Activated CD8-positive, alpha-beta memory T cell treated with anti-CD3 and anti-CD28 coated beads for 1 hour (primary cell): ENCODE measurements around the gene LPCAT1.

Source experiments
- DNase-seq, 2 donors: peaks; one replicate each; pipeline ENCODE4 v3.0.0-alpha.2; 2020; ENCODE audit warnings: low read depth in 1 of 2; ENCODE audit errors: extremely low read depth in 1 of 2

The LPCAT1 gene

DNA sequence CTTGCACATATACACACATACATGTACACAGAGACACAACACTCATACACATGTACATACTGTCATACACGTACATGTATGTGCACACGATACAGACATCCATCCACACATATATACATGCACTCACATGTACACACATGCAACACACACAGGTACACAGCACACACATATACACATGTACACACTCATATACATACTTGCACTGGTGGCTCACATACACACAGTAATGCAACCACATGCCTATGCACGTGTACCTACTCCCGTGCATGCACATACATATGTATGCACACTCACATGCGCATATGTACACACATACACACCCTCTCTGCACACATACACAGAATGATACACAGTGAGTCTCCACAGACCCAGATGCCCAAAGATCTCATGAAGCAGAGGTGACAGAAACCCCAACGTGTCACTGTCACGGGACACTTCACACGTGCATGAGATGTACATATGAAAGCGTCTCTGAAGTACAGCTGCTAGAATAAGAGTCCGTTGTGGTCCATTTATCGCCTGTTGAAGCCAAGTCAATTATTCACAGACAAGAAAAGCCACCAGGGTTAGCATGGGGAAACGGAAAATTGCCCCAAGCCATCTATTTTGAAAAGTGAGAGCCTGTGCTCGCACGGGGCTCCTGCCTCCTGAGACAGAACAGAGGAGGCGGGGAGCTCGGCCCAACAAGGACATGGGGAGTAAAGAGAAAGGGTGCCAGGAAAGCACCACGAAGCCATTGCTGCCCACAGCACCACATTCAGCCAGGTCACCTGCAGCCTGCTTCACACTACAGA, 24.9 kb downstream of the LPCAT1 start:
- DNase-seq, result no peak

DNA sequence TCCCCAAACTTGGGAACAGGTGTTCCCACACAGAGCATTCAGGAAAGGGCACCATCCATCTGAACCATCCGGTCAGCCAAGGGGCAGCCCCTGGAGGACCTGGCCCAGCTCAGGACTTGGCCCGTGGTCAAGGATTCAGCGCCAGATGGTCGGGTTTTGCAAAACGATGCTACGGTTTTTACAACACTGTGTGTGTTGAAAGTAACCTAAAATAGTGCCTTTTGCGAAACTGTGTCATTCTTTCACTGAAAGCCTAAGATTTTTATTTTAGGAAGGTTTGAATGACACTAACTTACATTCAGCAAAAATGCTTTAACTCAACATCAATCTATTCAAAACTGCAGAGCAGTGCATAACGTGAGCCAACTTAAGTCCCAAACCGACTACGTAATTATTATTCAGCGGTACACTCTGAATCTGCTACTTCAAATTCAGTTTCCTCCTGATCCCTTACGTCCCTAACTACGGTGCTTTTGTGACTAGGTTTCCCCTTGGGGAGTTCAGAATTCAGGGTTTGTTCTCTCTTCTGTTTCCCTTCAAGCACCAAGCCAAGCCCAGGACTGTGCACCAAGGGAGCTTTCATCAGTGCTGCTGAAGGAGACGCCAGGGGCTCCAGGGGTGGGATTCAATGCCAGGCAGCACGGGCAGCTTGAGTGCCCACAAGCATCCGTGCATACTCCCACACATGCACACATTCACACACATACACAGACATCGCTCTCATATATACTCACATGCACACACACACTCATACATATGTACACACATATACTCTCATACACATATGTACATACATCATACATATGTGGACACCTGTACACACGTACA, 25.8 kb downstream of the LPCAT1 start:
- no peak for DNase-seq

DNA sequence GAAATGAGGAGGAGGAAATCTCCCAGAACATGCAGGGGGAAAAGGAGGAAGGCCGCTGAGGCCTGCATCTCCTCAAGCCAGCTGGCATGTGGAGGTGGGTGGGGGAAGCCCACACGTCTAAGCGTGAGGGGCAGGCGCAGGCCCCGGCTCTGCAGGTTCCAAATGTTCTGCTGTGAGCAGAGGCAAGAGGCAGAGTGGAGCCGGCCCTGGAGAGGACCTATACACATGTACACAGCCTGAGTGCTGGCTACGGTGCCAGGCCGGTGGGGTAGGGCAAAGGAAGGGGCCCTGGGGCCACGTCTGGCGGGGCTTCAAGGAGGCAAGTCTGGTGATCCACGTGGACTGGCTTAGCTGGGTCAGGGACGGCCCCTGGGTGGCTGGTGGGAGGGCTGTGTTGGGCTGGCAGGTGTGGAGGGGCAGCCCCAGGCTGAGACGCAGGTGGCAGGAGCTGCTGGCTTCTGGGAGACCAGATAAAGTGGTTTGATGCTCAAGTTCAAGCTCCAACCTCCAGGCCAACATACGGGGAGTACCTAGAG, 26.4 kb downstream of the LPCAT1 start:
- no peak for DNase-seq

DNA sequence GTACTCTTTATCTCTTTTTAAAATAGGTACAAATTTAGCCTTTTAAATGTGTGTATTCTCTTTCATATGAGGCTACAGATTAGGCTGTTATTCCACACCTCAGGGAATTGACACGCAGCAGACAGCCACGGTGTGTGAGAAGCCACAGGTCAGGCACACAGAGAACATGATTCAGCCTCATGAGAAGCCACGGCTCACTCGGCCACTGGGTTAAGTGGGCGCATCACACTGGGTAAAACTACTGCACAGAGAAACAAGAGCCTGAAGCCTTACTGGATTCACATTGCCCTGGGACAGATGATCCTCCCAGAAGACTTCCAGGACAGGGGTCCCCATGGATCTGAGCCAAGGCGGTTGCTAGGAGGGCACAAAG, 28.2 kb downstream of the LPCAT1 start:
- no peak for DNase-seq

DNA sequence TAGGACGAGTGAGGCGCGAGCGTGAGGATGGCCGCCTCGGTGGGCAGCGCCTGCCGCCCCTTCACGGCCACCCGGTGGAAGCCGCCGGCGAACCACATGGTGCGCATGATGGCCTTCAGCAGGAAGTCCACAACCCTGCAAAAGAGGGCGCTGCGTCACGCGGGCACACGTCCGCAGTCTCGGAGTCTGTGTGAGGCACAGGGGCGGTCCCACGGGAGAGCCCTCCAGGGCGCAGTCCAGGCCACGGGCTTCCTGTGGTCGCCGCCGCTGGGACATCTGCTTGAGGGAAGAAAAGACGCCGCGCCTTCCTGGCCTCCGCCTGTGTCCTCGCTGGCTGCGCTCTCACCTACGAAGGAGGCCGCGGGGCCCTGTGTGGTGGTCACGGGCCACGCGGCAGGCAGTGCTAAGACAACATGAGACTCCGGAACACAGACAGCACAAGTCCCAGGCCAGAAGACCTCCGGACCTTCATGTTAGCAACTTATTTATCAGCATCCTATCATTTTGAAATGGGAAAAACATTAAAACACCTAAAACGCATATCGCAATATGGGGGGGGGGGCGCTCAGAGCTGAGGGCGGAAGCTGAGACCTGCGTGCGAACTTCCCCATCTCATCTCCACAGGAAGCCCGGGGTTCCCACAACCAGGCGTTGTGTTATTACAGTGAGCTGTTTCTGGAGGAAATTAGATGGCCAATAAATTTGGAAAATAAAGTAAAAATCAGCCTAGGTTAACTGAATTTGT, 28.8 kb downstream of the LPCAT1 start:
- DNase-seq, result no peak

DNA sequence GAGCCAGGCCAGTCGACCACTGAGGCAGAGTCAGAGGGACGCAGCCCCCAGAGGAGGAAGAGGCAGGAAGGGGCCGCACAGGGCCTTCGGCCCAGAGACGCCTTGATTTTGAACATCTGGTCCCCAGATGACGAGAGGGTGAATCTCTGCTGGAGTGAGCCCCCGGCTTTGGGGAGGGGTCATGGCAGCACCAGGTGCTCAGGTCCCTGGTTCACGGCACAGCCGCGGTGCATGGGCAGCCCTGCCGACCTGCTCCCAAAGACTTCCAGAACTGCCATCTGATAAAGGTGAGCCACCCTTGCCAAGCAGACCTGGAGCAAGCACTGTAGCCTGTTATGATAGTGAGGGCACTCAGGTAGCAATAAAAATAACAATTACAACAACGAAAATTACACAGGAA, 29.8 kb downstream of the LPCAT1 start:
- DNase-seq, result no peak

DNA sequence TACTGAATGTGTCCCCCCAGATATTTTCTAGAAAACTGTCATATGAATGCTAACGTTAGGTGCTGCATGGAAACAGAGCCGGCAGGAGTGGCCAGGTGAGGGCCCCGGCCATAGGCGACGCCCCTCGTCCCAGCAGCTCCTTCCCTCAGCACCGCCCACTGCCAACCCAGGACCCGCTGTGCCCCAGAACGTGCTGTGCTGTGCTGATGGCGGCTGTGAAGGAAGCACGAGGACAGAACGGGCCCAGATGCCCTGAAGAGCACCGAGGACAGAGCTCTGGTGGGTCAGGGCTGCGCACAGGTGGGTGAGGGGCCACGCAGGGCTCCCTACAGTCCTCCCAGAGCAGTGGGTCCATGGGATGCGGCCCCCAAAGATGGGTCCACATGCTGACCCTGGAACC, 30.3 kb downstream of the LPCAT1 start:
- DNase-seq, result no peak

DNA sequence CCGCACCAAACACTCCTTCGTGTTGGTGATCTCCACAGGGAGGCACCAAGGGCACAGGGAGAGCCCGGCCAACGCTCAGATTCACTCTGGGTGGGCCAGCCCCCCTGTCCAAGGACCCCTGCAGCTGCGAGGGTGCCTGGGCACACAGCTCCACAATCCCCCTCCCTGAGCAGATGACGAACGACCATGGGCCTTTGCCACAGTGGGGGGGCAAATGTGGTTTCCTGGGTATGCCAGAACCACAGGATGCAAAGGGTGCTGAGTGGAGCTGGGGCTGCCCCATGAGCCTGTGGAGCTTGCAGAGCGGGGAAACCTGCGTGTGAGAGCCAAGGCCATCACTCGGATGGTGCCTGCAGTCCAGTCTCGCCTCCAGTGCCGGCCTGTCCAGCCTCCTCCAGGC, 31.0 kb downstream of the LPCAT1 start:
- no peak for DNase-seq

DNA sequence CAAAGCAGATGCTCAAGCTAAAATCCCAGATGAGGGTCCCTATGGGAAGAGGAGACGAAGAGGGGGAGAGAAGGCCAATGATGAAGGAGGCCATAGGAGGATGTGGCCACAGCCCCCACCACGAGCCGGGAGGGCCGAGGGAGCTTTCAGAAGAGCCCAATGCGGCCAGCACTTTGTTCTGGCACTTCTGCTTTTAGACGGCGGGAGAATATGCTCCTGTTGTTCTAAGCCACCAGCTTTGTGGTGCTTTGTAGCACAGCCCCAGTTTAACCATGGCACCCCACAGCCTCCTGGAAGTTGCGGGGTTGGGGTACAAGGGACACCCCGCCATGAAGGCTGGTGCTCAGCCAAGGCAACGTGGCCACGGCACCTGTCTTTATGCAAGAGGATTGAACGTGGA, 33.4 kb downstream of the LPCAT1 start:
- DNase-seq, result no peak

DNA sequence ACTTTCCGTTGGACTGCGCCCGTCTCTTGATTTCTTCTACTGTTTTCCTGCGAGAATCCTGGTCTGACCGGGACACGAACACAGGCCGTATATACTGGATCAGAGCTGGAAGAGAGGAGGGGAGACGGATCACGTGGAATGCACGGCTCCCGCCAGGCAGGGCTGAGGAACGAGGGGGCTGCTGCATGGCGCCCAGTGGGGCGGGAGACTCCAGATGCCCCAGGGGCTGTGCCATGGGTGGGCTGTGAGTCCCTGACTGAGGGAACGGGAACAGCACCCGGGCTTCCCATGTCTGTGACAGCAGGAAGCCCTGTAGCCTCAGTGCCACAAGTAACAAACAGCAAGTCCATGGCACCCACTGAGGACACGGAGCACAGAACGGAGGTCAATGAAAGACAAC, 34.0 kb downstream of the LPCAT1 start:
- no peak for DNase-seq

DNA sequence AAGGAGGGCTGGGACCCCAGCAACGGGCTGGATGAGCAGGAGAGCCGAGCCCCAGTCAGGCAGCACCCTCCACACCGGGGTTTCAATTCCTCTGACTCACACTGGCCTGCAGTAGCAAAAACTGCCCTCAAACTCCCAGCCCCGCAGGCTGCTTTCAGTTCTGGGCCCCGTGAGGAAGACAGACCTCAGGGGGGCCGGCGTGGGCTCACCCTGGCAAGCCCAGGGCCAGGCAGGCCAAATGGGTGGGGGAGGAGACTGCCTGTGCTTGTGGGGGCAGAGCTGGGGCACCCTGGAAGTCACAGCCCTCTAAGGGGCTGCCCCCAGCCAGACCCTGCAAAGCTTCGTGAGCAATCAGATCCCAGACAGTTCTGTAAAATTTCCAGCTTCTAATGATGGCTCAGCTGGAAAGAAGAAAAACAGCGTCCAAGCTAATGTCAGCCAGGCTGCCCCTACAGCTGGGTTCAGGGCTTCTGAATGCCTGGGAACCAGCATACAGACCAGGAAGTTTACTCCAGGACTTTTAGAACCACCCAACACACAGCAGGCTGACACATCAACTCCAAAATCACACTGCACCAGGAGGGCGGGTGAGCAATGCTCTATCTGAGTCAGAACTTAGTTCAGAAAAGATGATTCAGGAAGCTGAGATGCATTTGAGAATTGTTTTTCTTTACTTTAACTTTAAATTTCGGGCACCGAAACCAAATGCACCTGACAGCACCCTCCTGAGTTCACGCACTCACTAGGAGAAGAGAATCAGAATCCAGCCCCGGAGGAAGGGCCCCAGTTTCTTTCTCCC, 34.7 kb downstream of the LPCAT1 start:
- DNase-seq, result no peak

DNA sequence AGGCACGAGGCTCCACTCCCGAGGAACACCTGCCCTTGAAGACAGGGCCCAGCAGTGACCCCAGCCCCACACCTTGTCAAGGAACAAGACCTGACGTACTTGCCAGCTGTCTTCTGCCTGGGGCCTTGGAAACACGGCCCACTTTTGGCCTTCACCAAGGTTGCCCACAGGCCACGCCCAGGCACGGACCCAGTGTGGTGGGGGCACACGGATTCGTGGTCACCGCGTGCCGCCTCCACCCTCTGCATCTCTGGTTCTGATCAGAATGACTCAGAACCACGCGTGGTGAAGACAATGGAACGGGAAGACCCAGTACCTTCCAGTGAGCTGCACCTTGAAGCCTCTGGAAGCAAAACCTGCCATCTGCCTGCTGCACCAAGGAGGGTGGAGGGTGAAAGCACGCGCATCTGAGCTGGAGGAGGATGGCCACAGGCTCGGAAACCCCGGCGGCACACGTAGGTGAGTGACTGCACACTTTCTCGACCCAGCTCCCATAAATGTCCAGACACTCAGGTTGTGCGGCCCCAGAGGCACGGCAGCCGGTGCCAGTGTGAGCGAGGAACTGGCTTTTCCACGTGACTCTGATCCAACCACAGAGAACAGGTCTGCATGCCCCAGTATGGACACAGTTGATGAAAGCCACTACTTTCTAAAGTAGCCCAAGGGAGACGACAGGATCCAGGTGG, 36.5 kb downstream of the LPCAT1 start:
- DNase-seq, result no peak

DNA sequence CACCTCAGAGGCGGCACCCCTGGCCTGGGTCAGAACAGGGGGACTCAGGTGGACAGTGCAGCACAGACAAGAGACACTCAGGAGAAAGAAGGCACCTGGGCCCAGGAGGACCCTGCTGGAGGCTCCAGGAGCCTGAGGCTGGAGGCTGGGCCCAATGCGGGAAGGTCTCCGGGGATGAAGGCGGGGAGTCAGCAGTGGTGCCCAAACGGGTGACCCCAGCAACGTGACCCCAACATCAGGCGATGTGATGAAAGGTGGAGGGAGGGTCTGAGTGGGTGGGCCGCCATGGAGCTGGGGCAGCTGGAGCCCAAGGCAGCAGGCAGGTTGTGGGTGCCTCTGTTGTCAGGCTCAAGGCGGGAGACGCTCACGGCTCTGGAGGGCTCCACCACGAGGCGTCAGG, 37.5 kb downstream of the LPCAT1 start:
- DNase-seq, result no peak

DNA sequence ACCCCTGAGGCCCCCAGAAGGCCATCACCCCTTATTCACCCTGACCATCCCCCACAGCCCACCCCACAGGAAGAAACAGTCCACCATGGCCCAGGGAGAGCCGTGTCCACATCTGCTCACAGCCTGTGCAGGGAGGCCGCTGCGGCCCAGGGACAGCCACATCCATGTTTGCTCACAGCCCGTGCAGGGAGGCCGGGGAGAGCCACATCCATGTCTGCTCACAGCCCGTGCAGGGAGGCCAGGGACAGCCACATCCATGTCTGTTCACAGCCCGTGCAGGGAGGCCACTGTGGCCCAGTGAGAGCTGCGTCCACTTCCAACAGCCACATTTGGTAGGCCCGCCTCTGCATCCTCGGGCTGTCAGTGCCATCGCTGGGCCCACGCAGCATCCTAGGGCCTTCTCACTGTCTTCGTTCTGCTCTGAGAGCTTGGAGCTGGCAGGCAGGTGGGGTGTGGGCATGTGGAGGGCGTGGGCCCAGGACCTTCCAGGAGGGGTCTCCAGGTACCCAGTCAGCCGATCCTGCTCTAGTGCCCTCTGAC, 38.1 kb downstream of the LPCAT1 start:
- DNase-seq, result no peak

DNA sequence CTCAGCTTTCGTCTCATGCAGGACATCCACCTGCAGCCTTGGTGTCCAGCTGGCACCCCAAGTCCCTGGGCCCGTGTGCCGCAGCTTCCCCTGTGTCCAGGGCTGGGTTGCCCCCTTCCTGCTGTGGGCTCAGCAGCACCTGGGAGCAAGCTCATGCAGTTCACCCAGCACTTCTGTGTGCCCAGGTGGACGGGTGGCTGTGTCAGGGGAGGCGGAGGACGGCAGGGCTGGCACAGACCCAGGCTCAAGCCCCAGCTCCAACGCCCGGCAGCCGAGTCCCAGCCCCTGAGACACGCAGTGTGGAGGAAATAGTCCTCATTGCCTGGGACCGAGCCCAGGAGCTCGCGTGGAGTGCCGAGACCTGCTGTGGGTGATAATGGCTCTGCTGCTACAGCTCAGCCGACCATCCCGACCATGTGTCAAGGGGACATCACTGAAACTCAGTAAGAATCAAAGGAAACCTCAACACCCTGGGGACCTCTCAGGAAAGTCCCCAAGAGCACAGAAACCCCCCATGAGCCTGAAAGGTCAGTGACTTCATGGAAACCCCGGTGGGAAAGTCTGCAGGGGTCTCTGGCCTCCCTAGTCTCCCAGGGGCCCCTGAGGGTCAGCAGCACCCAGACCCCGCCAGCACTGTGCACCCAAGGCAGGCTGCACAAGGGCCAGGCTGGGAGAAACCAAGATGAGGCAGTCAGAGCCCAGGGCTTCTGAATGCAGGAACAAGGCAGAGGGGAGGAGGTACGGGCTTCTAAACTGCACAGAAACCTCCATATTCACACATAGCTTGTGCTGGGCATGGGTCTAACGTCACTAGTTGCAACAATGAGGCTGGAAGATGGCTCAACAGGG, 38.8 kb downstream of the LPCAT1 start:
- no peak for DNase-seq

DNA sequence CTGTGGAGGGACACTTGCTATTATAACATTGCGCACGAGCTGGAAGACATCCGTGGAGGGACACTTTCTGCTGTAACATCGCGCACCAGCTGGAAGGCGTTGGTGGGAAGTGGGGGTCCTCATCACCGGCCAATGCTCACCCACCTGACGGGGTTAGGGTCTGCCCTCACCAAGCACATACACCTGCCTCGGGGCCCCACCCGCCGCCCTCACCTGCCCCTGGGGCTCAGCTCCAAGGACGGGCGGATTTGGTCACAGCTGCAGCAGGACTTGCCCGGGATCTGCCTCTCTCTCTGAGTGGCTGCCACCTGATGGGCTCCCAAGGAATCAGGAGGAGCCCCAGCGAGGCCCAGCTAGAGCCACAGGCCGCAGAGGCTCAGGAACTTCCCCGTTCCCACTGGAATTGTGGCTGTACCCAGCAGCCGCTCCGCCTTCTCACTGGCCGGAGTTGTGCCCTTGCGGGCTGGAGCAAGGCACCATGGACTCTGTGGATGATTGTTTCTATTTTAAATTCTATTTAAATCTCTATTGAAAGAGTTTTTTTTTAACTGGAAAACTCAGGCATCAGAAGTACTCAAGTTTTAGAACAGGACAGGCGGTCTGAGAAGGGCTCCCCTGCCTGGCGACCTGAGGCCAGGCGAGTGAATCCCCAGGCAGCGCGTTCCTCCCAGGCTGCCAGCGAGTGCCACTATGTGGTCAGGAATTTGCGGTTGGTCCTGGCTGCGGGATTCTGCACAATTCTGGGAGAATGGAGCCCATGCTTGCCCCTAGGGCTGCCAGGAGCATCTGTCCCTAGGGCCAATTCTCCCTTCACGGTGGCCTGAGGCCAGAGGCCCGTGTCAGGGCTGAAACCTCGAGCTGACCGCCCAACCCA, 39.7 kb downstream of the LPCAT1 start:
- no peak for DNase-seq

DNA sequence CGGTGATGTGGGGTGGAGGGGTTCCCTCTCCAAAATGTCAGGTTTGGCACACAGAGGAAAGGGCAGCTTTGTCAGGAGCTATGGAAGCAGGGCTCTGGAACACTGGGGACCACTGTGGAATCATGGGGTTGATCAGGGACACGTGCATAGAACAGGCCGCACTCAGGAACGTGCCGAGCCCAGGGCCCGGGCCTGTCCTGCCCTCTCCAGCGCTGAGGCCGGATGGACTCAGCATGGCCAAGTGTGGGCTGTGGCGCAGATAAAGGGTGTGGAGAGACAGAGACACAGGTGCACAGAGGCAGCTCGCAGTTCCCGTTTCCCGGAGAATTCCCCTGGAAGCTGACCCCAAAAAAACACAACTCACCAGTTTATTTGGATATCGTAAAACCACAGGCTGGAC, 40.7 kb downstream of the LPCAT1 start:
- no peak for DNase-seq

DNA sequence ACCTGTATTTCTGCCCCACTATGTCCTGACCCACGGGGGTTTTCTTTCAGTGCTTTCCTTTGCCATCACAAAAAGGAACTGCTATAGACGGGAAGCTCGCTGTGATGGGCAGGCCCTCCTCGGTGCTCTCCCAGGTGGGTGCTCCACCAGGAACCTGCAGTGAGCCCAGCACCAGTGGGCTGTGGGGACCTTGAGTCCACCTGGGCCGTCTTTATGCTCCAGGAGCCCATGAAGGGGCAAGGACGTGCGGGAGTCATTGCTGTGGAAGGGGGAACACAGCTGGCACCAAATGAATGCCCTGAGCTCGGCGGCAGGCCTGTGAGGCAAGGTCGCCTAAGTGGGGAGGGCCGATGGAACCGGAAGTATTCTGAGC, 41.8 kb downstream of the LPCAT1 start:
- no peak for DNase-seq
